Measurements from ENCODE around the gene DET1. TPM values are rescaled to one million over a fixed set of nuclear protein-coding genes. Genes with fewer than 3 reads are reported as not detected.
"Not testable (repeated sequence)": the region's sequence is repeated elsewhere in the genome, so short reads cannot be mapped to it uniquely, and the experiment has no call there.

The DET1 gene
- total RNA-seq (ENCODE audit: insufficient read depth, low replicate concordance): 17.6 TPM

- DNase-seq (ENCODE audit: low spot score): peak; percentile 98
Observed at GRCh38 chr15:88546248-88547129, at the start of gene DET1. Gene DET1, minus strand, starts transcription at chr15:88546681. Its CDS starts 14,976 bp downstream, at chr15:88531705.

- DNase-seq (ENCODE audit: low spot score): no peak
Observed at GRCh38 chr15:88591384-88591783, 44.9 kb upstream of the DET1 start.

- DNase-seq (ENCODE audit: low spot score): no peak
Observed at GRCh38 chr15:88590759-88591158, 44.3 kb upstream of the DET1 start.

GRCh38 chr15:88586401-88587162 is 40.1 kb upstream of the DET1 start:
- no peak for DNase-seq (ENCODE audit: low spot score)

- DNase-seq (ENCODE audit: low spot score): no peak
Observed at GRCh38 chr15:88580532-88580931, 34.1 kb upstream of the DET1 start.

GRCh38 chr15:88579322-88579721 is 32.8 kb upstream of the DET1 start:
- DNase-seq (ENCODE audit: low spot score): no peak

- no peak for DNase-seq (ENCODE audit: low spot score)
Observed at GRCh38 chr15:88574655-88575054, 28.2 kb upstream of the DET1 start.

- DNase-seq (ENCODE audit: low spot score): no peak
Observed at GRCh38 chr15:88574077-88574476, 27.6 kb upstream of the DET1 start.

- DNase-seq (ENCODE audit: low spot score): peak; percentile 87
Observed at GRCh38 chr15:88571852-88572259, 25.4 kb upstream of the DET1 start.

GRCh38 chr15:88571153-88571851 is 24.8 kb upstream of the DET1 start:
- no peak for DNase-seq (ENCODE audit: low spot score)

GRCh38 chr15:88568589-88568988 is 22.1 kb upstream of the DET1 start:
- no peak for DNase-seq (ENCODE audit: low spot score)

GRCh38 chr15:88564741-88565140 is 18.3 kb upstream of the DET1 start:
- DNase-seq (ENCODE audit: low spot score): no peak

GRCh38 chr15:88563638-88564037 is 17.2 kb upstream of the DET1 start:
- no peak for DNase-seq (ENCODE audit: low spot score)

- not testable (repeated sequence) for DNase-seq (ENCODE audit: low spot score)
Observed at GRCh38 chr15:88559565-88559964, 13.1 kb upstream of the DET1 start.

- DNase-seq (ENCODE audit: low spot score): not testable (repeated sequence)
Observed at GRCh38 chr15:88558026-88558425, 11.5 kb upstream of the DET1 start.

- DNase-seq (ENCODE audit: low spot score): not testable (repeated sequence)
Observed at GRCh38 chr15:88548009-88548408, 1.5 kb upstream of the DET1 start.

- not testable (repeated sequence) for DNase-seq (ENCODE audit: low spot score)
Observed at GRCh38 chr15:88545578-88546247, 768 bp downstream of the DET1 start.

GRCh38 chr15:88543065-88543776 is 3.3 kb downstream of the DET1 start:
- DNase-seq (ENCODE audit: low spot score): peak; percentile 96

- peak; percentile 98 for DNase-seq (ENCODE audit: low spot score)
Observed at GRCh38 chr15:88542342-88542733, 4.1 kb downstream of the DET1 start.

- no peak for DNase-seq (ENCODE audit: low spot score)
Observed at GRCh38 chr15:88541709-88542341, 4.7 kb downstream of the DET1 start.

All from umbilical cord (tissue), 2 donors.